ENCODE results near the gene DRG2. TPM values are rescaled to one million over a fixed set of nuclear protein-coding genes. Genes with fewer than 3 reads are reported as not detected.

Gene DRG2
- total and polyA plus RNA-seq, 2 donors (not counting 1 experiment from before 2014, with no cell fraction given), result 58.7 to 67.8 TPM

DNA sequence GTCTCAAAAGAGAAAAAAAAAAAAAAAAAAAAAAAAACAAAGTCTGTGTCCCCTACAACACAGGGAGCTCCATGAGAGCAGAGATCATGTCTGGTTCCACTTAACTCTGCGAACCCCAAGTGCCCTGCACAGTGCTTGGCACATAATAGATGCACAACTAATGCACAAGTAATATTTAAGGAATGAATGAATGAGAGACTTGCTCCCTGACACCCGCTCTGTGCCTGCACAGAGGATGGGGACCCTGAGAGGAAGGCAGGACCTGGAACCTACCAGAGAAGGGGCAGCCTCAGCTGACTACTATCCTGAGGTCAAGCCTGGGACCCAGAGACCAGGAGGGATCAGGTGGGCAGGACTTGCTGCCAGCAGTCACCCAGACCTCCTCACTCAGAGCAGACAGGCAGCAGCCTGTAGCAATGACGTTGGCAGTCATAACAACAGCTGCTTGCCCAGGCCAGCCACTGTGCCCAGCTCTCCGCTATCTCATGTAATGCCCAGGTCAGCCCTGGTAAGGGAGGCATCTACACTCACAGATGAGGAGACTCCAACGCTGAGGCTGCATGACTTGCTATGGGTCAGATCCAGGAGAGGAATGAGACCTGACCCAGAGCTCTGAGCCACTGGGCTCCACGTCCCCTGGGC lies 23.7 kb downstream of the DRG2 start:
- Histone ChIP-seq H2AFZ (ENCODE audit: insufficient read depth, low read depth, low read length, poor library complexity, severe bottlenecking) (no peak overlapping the region), H3K36me3 (replicated peaks in 1 of 2; ENCODE audit: control extremely low read depth in 1 of 2, control insufficient read depth in 1 of 2, extremely low read depth in 1 of 2, insufficient read depth in 2 of 2, low read length in 1 of 2) (peaks cover 0 to 10% of the 10 kb centered on the region in 2 experiments), H3K9me3 (ENCODE audit: control extremely low read depth in 1 of 3, control insufficient read depth in 2 of 3, insufficient read depth in 1 of 3, low read length in 2 of 3) (no peaks in the 10 kb centered on the region), H3K27ac (ENCODE audit: low read length in 2 of 2) (no peak overlapping the region), H3K4me1 (ENCODE audit: control insufficient read depth in 2 of 2, insufficient read depth in 2 of 2, low read length in 2 of 2) (no peaks in the 10 kb centered on the region), H3K4me3 (ENCODE audit: control extremely low read depth in 1 of 5, extremely low read depth in 1 of 5, insufficient read depth in 1 of 5, low read depth in 2 of 5, low read length in 4 of 5) (no peak overlapping the region), H3K79me2 (ENCODE audit: control insufficient read depth, insufficient read depth, low read length) (no peaks in the 10 kb centered on the region), H3K9ac (ENCODE audit: low read length) (no peak overlapping the region), H4K20me1 (ENCODE audit: control insufficient read depth, insufficient read depth, low read length, poor library complexity, severe bottlenecking) (no peaks in the 10 kb centered on the region), H3K4me2 (replicated peaks; ENCODE audit: low read depth, low read length, poor library complexity, severe bottlenecking) (no peak overlapping the region), H3K27me3 (replicated peaks in 1 of 4; ENCODE audit: control extremely low read depth in 1 of 4, control insufficient read depth in 3 of 4, insufficient read depth in 4 of 4, low read length in 3 of 4) (no peaks in the 10 kb centered on the region)
- Mint-ChIP-seq H3K27me3 (no peaks in the 10 kb centered on the region), H3K27ac (no peak overlapping the region), H3K4me1 (no peaks in the 10 kb centered on the region), H3K9me3 (ENCODE audit: insufficient read depth) (no peaks in the 10 kb centered on the region), H3K4me3 (no peak overlapping the region)
- intact Hi-C loops (cut with micrococcal nuclease), result no loop called here
- POLR2A ChIA-PET, result no interaction called here
- DNase-seq (no peak), ATAC-seq (ENCODE audit: low read depth) (no peak)
- WGBS (ENCODE audit: insufficient coverage), result 82% methylated on average over 5 of the region's 6 CpGs
- CTCF ChIA-PET, result no interaction called here
- TF ChIP-seq, protein P1, sequence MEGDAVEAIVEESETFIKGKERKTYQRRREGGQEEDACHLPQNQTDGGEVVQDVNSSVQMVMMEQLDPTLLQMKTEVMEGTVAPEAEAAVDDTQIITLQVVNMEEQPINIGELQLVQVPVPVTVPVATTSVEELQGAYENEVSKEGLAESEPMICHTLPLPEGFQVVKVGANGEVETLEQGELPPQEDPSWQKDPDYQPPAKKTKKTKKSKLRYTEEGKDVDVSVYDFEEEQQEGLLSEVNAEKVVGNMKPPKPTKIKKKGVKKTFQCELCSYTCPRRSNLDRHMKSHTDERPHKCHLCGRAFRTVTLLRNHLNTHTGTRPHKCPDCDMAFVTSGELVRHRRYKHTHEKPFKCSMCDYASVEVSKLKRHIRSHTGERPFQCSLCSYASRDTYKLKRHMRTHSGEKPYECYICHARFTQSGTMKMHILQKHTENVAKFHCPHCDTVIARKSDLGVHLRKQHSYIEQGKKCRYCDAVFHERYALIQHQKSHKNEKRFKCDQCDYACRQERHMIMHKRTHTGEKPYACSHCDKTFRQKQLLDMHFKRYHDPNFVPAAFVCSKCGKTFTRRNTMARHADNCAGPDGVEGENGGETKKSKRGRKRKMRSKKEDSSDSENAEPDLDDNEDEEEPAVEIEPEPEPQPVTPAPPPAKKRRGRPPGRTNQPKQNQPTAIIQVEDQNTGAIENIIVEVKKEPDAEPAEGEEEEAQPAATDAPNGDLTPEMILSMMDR (IDR thresholded peaks at IDR 0.05), result no peak
- no peak for TF ChIP-seq EZH2 (IDR thresholded peaks at IDR 0.05; ENCODE audit: borderline replicate concordance, insufficient read depth, low read depth, low read length, poor library complexity, severe bottlenecking)

DNA sequence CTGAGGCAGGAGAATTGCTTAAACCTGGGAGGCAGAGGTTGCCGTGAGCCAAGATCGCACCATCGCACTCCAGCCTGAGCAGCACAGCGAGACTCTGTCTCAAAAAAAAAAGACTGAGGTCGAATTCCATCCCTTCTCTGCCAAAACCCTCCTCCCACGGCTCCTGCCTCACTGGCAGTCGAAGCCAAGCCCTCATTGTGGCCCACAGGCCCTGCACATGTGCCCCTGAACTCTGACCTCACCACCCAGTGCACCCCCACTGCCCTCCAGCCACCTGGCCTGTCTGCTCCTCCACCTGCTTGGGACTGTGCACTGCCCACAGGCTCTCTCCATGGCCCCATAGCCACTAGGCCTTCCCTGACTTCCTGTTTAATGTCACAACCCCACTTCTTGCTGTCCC lies 27.8 kb downstream of the DRG2 start:
- DNase-seq (no peak), ATAC-seq (ENCODE audit: low read depth) (no peak)
- H3K27ac Mint-ChIP-seq, result no peak overlapping the region
- TF ChIP-seq EZH2 (IDR thresholded peaks at IDR 0.05; ENCODE audit: borderline replicate concordance, insufficient read depth, low read depth, low read length, poor library complexity, severe bottlenecking), result no peak
- TF ChIP-seq, protein P1 (IDR thresholded peaks at IDR 0.05), result no peak
- no peaks in the 10 kb centered on the region for H3K4me1 ChIP-seq (ENCODE audit: control insufficient read depth in 2 of 2, insufficient read depth in 2 of 2, low read length in 2 of 2)
- H3K79me2 ChIP-seq (ENCODE audit: control insufficient read depth, insufficient read depth, low read length), result no peaks in the 10 kb centered on the region
- no peak overlapping the region for H3K27ac ChIP-seq (ENCODE audit: low read length in 2 of 2)
- H3K4me3 ChIP-seq (ENCODE audit: control extremely low read depth in 1 of 5, extremely low read depth in 1 of 5, insufficient read depth in 1 of 5, low read depth in 2 of 5, low read length in 4 of 5), result no peak overlapping the region
- no peak overlapping the region for H3K4me2 ChIP-seq (replicated peaks; ENCODE audit: low read depth, low read length, poor library complexity, severe bottlenecking)
- H3K9me3 Mint-ChIP-seq (ENCODE audit: insufficient read depth), result peaks cover 2% of the 10 kb centered on the region
- H4K20me1 ChIP-seq (ENCODE audit: control insufficient read depth, insufficient read depth, low read length, poor library complexity, severe bottlenecking), result no peaks in the 10 kb centered on the region
- H3K36me3 ChIP-seq (replicated peaks in 1 of 2; ENCODE audit: control extremely low read depth in 1 of 2, control insufficient read depth in 1 of 2, extremely low read depth in 1 of 2, insufficient read depth in 2 of 2, low read length in 1 of 2), result no peaks in the 10 kb centered on the region
- intact Hi-C loops (cut with micrococcal nuclease), result no loop called here
- no peak overlapping the region for H3K4me3 Mint-ChIP-seq
- CTCF ChIA-PET, result no interaction called here
- POLR2A ChIA-PET, result no interaction called here
- no peak overlapping the region for H3K9ac ChIP-seq (ENCODE audit: low read length)
- 79% methylated on average over 7 of the region's 7 CpGs for WGBS (ENCODE audit: insufficient coverage)
- no peak overlapping the region for H2AFZ ChIP-seq (ENCODE audit: insufficient read depth, low read depth, low read length, poor library complexity, severe bottlenecking)
- H3K4me1 Mint-ChIP-seq, result no peaks in the 10 kb centered on the region
- peaks cover 0 to 21% (median 0%) of the 10 kb centered on the region in 3 donors for H3K9me3 ChIP-seq (ENCODE audit: control extremely low read depth in 1 of 3, control insufficient read depth in 2 of 3, insufficient read depth in 1 of 3, low read length in 2 of 3)
- no peaks in the 10 kb centered on the region for H3K27me3 Mint-ChIP-seq
- no peaks in the 10 kb centered on the region for H3K27me3 ChIP-seq (replicated peaks in 1 of 4; ENCODE audit: control extremely low read depth in 1 of 4, control insufficient read depth in 3 of 4, insufficient read depth in 4 of 4, low read length in 3 of 4)

Measured in B cell (primary cell).